HK-2 (cell line): ENCODE results near the gene MYH6.
A peak's percentile ranks its signal among the peaks of the same experiment; 100 is the strongest.
"Not testable (repeated sequence)": the region's sequence is repeated elsewhere in the genome, so short reads cannot be mapped to it uniquely, and the experiment has no call there.

Source experiments
- DNase-seq: peaks from one replicate; pipeline ENCODE4 v3.0.0-alpha.2; 2018; ENCODE audit not compliant: unreplicated experiment

MYH6 gene

DNA sequence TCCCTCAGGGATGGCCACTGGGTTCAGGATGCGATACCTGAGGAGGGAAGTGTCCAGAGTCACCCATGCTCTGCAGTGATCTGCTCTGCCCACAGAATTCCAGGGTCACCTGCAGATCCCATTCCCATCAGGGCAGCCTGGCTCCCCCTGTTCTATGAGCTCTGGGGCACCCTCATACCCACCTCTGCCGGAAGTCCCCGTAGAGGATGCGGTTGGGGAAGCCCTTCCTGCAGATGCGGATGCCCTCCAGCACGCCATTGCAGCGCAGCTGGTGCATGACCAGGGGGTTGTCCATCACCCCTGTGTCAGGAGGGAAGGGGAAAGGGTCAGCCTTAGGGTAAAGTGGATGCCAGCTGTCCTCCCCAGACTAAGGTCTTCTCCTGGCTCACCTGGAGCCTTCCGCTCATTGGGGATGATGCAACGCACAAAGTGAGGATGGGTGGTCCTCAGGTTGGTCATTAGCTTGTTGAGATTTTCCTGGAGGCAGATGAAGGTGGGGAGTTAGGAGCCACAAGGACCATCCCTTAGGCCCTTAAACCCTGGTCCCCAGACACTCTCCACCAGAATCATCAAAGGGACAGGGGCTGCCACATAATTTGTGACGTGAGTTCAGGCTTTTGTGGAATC is 11.2 kb downstream of the MYH6 start:
- DNase-seq: no peak

DNA sequence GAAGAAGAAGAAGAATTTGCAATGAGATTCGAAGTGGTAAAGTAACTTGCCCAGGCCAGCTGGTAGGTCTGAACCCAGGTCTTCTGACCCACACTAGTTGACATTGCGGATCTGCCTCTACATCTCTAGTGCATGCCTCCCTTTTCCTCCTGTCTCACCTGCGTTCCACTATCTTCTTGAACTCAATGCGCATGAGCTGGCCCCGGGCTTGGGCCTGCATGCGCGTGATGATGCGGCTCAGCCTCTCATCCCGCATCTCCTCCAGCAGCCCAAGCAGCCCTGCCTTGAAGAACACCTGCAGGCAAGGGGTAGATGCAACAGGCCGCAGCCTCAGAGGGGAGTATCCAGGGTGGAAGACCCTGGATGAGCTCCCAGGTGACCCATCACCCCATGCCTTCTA is 11.9 kb downstream of the MYH6 start:
- DNase-seq: no peak

DNA sequence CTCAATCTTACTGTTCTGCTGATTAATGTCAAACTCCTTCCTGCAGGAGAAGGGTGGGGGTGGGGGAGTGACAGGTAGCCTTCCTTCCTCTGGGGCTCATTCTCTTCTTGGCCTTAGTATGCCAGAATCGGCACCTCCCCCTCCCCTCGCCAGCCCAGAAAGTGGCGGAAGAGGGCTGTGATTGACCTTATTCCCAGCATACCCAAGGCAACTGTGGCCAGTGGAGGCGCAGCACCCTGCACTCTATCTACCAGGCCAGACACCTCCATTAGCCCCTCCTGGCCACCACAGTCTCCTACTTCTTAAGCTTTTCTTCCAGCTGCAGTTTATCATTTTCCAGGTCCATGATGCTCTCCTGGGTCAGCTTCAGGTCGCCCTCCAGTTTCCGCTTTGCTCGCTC is 15.5 kb downstream of the MYH6 start:
- no peak for DNase-seq

DNA sequence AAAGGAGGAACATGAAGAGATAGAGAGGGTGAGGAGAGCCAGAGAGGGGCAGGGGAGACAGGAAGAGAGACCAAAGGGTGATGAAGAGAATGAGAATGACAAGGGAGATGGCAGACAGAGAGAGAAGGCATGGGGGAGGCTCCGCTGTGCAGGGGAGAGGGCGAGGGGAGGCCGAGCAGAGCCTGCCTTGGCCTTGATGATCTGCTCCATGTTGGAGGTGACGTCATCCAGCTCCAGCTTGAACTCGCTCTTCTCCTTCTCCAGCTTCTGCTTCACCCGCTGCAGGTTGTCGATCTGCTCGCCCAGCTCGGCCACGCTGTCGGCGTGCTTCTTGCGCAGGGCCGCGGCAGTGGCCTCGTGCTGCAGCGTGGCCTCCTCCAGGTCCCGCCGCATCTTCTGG is 18.2 kb downstream of the MYH6 start:
- DNase-seq: not testable (repeated sequence)

DNA sequence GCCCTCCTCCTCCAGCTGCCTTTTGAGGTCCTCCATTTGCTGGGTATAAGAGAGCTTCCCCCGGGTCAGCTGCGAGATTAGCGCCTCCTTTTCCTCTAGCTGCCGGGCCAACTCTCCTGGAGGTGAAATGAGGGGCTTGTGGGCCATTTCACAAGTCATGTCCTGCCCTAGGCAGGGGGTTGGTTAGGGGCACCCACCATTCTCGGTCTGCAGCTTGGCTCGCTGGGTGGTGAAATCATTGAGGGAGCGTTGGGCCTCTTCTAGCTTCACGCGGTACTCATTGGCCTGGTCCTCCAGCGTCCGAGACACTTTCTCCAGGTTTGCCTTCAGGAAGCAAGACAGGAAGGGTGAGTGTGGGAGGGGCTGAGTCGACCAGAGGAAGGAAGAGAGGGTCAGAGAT is 18.7 kb downstream of the MYH6 start:
- DNase-seq: no peak

- no peak for DNase-seq
Observed at GRCh38 chr14:23388996-23389395, 19.1 kb downstream of the MYH6 start.

DNA sequence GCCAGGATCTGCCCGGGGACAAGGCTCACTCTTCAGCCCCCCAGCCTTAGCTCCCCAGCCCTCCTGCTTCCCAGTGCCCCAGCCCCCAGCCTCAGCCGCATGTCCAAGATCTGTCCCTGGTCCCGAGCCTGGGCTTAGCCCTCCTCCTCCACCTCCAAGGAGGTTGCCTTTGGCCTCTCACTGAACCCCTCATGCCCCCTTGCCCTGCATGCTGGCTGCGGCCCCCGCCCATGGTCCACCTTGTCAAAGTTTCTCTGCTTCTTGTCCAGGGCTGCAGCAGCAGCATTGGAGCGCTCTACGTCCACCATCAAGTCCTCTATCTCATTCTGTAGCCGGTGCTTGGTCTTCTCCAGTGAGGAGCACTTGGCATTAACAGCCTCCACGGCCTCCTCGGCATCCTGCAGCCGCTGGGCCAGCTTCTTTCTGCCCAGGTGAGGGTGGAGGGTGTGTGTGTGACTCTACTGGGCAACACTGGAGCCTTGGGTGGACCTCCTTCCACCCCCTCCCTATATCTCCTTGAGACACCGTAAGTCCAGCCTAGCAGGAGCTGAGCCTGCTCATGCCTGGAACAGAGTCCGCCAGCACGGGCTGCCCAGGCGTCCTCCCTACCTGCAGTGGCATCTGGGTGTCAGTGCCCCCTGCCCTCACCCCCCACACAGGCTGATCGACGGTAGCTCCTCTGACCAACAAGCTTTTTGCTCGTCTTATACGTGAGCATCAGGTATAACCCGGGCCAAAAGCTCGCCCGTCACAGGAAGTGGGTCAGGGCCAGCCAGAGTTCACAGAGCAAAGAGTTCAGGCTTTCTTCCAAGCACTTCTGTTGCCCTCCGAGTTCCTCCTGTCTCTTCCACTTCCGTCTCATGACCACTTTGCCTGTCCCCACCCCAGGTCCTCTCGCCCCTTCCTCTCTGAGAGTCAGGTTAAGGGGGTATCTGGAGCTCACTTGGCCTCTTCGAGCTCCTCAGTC is 19.9 kb downstream of the MYH6 start:
- DNase-seq: no peak

- DNase-seq: no peak
Observed at GRCh38 chr14:23386999-23387398, 21.1 kb downstream of the MYH6 start.

- not testable (repeated sequence) for DNase-seq
Observed at GRCh38 chr14:23386266-23386657, 21.8 kb downstream of the MYH6 start.

GRCh38 chr14:23385642-23386265 is 22.3 kb downstream of the MYH6 start:
- no peak for DNase-seq

- no peak for DNase-seq
Observed at GRCh38 chr14:23385244-23385641, 22.8 kb downstream of the MYH6 start.

DNA sequence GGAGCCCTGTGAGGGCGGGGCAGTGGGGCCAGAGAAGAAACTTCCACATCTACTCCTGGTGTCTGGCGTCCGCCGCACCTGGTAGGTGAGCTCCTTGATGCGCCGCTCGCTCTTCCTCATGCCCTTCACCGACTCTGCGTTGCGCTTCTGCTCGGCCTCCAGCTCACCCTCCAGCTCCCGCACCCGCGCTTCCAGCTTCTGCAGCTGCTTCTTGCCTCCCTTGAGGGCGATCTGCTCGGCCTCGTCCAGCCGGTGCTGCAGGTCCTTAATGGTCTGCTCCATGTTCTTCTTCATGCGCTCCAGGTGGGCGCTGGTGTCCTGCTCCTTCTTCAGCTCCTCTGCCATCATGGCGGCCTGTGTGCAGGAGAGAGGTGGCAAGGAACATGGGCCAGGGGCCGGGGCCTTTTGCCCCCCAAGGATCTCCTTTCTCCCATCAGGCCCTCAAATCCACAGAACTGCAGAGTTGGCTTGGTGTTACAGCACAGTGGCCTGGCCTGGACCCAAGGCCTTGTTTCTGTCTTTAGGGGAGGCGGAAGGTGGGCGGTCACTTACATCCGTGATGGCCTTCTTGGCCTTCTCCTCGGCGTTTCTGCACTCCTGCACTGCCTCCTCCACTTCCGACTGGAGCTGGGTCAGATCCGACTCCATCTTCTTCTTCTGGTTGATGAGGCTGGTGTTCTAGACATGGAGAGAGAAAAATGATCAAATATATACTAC is 23.6 kb downstream of the MYH6 start:
- DNase-seq: no peak

DNA sequence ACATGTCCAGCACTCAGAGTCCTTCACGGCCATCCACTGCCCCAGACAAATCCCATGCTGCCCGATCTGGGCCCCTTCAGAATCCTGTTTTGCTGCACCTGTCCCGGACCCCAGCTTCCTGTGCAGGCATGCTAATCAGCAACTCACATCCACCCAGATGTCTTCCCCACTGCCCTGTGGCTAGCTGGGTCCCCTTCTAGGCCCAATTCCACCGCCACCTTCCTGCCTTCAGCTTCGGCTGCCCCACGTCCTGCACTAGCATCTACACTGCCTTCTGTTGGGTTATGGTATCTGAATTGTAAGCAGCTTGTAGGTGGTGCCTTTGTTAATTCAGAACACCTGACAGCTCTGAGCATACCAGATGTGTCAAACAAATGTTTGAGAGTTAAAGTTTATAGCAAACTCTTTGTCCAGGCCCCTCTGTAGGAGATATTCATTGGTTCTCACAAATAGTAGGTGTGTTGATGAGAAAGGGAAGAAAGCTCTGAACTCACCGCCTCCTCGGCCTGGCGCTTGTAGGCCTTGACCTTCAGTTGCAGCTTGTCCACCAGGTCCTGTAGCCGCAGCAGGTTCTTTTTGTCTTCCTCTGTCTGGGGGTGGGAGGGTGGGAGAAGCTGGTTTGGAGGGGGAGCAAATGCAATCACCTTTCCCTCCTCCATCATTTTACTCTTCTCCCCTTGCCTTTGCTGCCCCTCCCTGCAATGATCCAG is 25.2 kb downstream of the MYH6 start:
- DNase-seq: no peak

DNA sequence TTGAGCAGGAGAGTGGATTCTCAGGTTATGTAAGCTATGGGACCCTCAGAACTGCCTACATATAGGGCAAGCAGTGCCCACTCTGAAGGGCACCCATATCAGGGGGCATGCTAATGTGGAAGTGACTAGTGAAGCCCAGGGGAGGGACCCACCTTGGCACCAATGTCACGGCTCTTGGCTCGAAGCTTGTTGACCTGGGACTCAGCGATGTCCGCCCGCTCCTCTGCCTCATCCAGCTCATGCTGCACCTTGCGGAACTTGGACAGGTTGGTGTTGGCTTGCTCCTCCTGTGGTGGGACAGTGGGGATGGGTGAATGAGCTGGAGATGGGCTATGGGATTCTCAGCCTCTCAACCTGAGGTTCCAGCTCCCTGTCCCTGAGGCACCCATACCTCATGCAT is 25.8 kb downstream of the MYH6 start:
- DNase-seq: no peak

DNA sequence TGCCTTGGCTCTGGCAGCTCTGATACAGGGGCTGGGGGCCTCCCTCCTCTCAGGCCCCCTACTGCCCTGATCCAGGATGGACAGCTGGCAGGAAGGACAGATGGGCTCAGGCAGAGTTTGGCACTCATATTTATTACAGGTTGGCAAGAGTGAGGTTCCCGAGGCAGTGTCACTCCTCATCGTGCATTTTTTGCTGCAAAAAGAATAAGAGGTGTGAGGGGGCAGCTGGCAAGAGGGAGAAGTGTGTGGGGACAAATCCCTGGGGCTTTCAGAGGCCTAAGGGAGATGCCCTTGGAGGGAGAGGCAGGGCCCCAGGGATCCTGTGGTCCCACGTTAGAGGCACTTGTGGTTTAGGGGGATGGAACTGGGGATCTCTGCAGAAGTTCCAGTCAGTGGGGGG is 26.2 kb downstream of the MYH6 start:
- no peak for DNase-seq

- no peak for DNase-seq
Observed at GRCh38 chr14:23380976-23381375, 27.1 kb downstream of the MYH6 start.

DNA sequence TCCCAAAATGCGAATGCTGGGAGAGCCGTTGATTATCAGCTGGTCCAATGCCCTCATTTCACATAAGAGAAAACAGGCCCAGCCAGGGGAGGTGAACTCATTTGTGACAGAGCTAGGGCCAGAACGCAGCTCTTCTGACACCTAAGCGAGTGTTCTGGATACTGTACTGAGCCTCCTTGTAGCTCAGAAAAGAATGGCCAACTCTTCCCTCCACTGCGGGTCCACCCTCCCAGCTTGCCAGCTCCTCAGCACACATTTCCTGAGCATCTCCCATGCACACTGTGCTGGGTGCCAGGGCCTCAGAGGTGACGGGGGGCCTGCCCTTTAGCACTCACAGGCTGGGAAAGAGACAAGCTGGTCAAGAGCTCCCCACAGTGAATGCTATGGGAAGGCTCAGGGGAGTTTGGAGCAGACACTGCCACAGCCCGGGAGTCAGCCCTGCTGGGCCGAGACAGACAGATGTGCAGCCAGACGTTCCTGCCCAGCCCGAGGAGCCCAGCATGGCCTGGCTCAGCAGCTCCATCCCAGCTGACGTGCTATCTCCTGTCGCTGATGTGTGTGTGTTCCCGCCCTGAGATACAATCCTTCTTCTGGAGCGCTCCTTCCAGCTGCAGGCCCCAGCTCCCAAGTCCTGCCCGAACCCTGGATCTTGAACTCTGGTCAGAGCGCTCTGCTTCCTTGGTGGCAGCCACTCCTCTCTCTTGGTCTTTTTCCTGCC is 27.7 kb downstream of the MYH6 start:
- DNase-seq: no peak

- DNase-seq: peak; percentile 53
Observed at GRCh38 chr14:23379366-23380196, 28.5 kb downstream of the MYH6 start.

- no peak for DNase-seq
Observed at GRCh38 chr14:23378612-23379220, 29.4 kb downstream of the MYH6 start.
